Neural crest cell (in vitro differentiated cells): ENCODE results near the gene DLEC1. TPM values are rescaled to one million over a fixed set of nuclear protein-coding genes. Genes with fewer than 3 reads are reported as not detected.
"Not testable (repeated sequence)": the region's sequence is repeated elsewhere in the genome, so short reads cannot be mapped to it uniquely, and the experiment has no call there.

Experiments
- DNase-seq: peaks from one replicate; pipeline ENCODE4 v3.0.0; 2021; ENCODE audit warnings: low read depth, mixed read lengths, low spot score
- H3K27ac Mint-ChIP-seq: one replicate; pipeline ENCODE4 v1.8.0; 2021; ENCODE audit warnings: mild to moderate bottlenecking, mixed read lengths; ENCODE audit not compliant: unreplicated experiment
- H3K27me3 Mint-ChIP-seq: 2 replicates; pipeline ENCODE4 v1.8.0; 2021; ENCODE audit warnings: low read depth, mild to moderate bottlenecking, mixed read lengths
- H3K36me3 Mint-ChIP-seq: 2 replicates; pipeline ENCODE4 v1.8.0; 2021; ENCODE audit warnings: low read depth, mild to moderate bottlenecking, mixed read lengths
- H3K4me1 Mint-ChIP-seq: 2 replicates; pipeline ENCODE4 v1.8.0; 2021; ENCODE audit warnings: mixed read lengths
- H3K4me3 Mint-ChIP-seq: one replicate; pipeline ENCODE4 v1.8.0; 2021; ENCODE audit warnings: mild to moderate bottlenecking, mixed read lengths
- H3K9me3 Mint-ChIP-seq: 2 replicates; pipeline ENCODE4 v1.8.0; 2021; ENCODE audit warnings: mixed read lengths
- CTCF ChIP-seq: fragments of 200-600 bp; sonication (generic); conservative IDR thresholded peaks from 2 replicates; pipeline ENCODE4 v1.5.0; 2021; ENCODE audit warnings: antibody characterized with exemption, mild to moderate bottlenecking
- total RNA-seq: library from RNA; stranded (reverse); gene quantifications from 2 replicates; pipeline ENCODE4 v1.2.1, GENCODE V29; 2021

The DLEC1 gene
- total RNA-seq, 1 donor from 2014 or later: 1.3 TPM

- no peaks in the 10 kb centered on the region for H3K9me3 Mint-ChIP-seq
- H3K27me3 Mint-ChIP-seq: no peaks in the 10 kb centered on the region
- H3K27ac Mint-ChIP-seq: no peak overlapping the region
- no peak for TF ChIP-seq CTCF
- H3K4me3 Mint-ChIP-seq: no peak overlapping the region
- no peak for DNase-seq
- peaks cover 5% of the 10 kb centered on the region for H3K36me3 Mint-ChIP-seq
- peaks cover 8% of the 10 kb centered on the region for H3K4me1 Mint-ChIP-seq
Observed at GRCh38 chr3:38130631-38131065, 91.6 kb downstream of the DLEC1 start.

GRCh38 chr3:38131621-38132369 lies 92.8 kb downstream of the DLEC1 start:
- H3K9me3 Mint-ChIP-seq: no peaks in the 10 kb centered on the region
- H3K27ac Mint-ChIP-seq: no peak overlapping the region
- H3K4me3 Mint-ChIP-seq: peak overlapping the region; percentile 49
- peaks cover 3% of the 10 kb centered on the region for H3K36me3 Mint-ChIP-seq
- DNase-seq: peak; percentile 55
- H3K4me1 Mint-ChIP-seq: peaks cover 16% of the 10 kb centered on the region
- peak; percentile 50 for TF ChIP-seq CTCF
- no peaks in the 10 kb centered on the region for H3K27me3 Mint-ChIP-seq

- H3K4me3 Mint-ChIP-seq: peak overlapping the region; percentile 44
- no peak for DNase-seq
- peaks cover 3% of the 10 kb centered on the region for H3K36me3 Mint-ChIP-seq
- H3K4me1 Mint-ChIP-seq: peaks cover 29% of the 10 kb centered on the region
- no peaks in the 10 kb centered on the region for H3K27me3 Mint-ChIP-seq
- no peak for TF ChIP-seq CTCF
- no peaks in the 10 kb centered on the region for H3K9me3 Mint-ChIP-seq
- no peak overlapping the region for H3K27ac Mint-ChIP-seq
Observed at GRCh38 chr3:38133209-38133556, 94.2 kb downstream of the DLEC1 start.

- H3K9me3 Mint-ChIP-seq: no peaks in the 10 kb centered on the region
- H3K4me1 Mint-ChIP-seq: peaks cover 35% of the 10 kb centered on the region
- H3K27ac Mint-ChIP-seq: no peak overlapping the region
- no peaks in the 10 kb centered on the region for H3K27me3 Mint-ChIP-seq
- H3K36me3 Mint-ChIP-seq: peaks cover 3% of the 10 kb centered on the region
- H3K4me3 Mint-ChIP-seq: peak overlapping the region; percentile 97
- no peak for DNase-seq
- no peak for TF ChIP-seq CTCF
Observed at GRCh38 chr3:38133557-38134405, 94.8 kb downstream of the DLEC1 start.

- not testable (repeated sequence) for H3K9me3 Mint-ChIP-seq, H3K36me3 Mint-ChIP-seq, H3K27me3 Mint-ChIP-seq, DNase-seq
- Mint-ChIP-seq H3K4me3 (peak overlapping the region; percentile 97), H3K4me1 (peaks cover 43% of the 10 kb centered on the region), H3K27ac (peak overlapping the region; percentile 81)
Observed at GRCh38 chr3:38134517-38135143, 95.6 kb downstream of the DLEC1 start.

- H3K27me3 Mint-ChIP-seq, H3K36me3 Mint-ChIP-seq, DNase-seq, H3K9me3 Mint-ChIP-seq: not testable (repeated sequence)
- H3K4me1 Mint-ChIP-seq: peaks cover 49% of the 10 kb centered on the region
- peak overlapping the region; percentile 97 for H3K4me3 Mint-ChIP-seq
- peak overlapping the region; percentile 82 for H3K27ac Mint-ChIP-seq
Observed at GRCh38 chr3:38135621-38136277, 96.7 kb downstream of the DLEC1 start.
